DMS79 treated with DMSO at 0.1 percent for 48 hours (cell line): ENCODE measurements around the gene ZNF169.
"Not testable (repeated sequence)": the region's sequence is repeated elsewhere in the genome, so short reads cannot be mapped to it uniquely, and the experiment has no call there.

Source experiments
- DNase-seq: peaks from one replicate; lab custom pipeline; 2025; lab: John Stamatoyannopoulos, UW

ZNF169 gene

DNA sequence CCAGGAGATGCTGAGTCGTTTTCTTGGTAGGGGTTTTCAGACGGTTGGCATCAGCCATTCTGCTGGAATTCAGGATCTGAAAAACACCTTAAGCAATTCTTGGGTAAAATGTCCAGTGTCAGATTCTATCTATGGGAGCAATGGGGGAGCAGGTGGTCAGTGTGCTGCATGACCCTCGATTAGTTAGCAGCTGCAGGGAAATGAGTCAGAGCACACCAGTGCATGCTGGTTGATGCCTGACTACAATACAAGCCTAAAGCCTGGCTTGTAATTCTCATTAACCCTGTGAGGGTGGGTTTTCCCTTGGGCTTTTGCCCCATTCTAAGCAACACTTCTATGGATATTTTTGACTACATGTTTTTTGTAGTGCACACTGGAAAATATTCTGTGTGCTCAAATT, 89.7 kb downstream of the ZNF169 start:
- DNase-seq, result not testable (repeated sequence)
